GM21737 (cell line): ENCODE data around the gene RELN.

Experiments
- ATAC-seq: cut with Tn5 transposase; IDR thresholded peaks from one replicate; pipeline ENCODE4 v1.9.1; 2021; ENCODE audit warnings: mild to moderate bottlenecking, moderate library complexity; ENCODE audit not compliant: unreplicated experiment

RELN gene

DNA sequence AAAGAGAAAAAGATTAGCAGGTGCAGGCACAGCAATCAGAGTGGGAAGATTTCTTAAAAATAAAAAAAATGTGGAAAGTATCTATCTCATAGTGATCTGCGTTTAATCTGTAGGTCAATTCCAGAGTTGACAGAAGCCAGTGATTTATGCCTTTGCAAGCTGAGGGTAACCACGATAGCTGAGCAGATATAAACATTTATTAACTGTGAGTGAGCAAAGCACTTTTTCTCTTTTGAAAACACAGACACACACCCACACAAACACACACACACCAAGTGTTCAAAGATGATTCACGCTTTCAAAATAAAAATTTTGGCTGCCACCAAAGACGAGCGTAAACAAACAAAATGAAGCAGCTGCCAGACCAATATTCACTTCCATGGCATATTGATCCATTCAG is 300.2 kb downstream of the RELN start:
- ATAC-seq = no peak

- ATAC-seq = no peak
These were observed 301.5 kb downstream of the RELN start for GRCh38 chr7:103687951-103688350.

- no peak for ATAC-seq
These were observed 302.2 kb downstream of the RELN start for GRCh38 chr7:103687272-103687671.

DNA sequence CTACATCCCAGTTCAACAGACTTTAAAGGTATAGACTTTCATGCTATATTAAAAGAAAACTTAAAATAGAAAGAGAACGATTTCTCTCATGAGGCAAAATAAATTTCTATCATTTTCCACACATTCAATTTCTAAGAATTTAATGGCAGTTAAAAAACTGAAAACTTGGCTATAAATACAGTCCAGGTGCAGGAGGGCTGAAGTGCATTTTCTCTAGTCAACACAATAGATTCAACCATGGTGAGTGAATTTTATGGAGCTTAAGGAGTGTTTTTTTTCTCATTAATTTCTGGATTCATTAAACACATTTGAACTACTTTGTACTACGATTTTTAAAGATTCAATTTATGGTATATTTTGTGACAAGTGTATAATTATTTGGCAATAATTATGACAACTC is 302.7 kb downstream of the RELN start:
- no peak for ATAC-seq

DNA sequence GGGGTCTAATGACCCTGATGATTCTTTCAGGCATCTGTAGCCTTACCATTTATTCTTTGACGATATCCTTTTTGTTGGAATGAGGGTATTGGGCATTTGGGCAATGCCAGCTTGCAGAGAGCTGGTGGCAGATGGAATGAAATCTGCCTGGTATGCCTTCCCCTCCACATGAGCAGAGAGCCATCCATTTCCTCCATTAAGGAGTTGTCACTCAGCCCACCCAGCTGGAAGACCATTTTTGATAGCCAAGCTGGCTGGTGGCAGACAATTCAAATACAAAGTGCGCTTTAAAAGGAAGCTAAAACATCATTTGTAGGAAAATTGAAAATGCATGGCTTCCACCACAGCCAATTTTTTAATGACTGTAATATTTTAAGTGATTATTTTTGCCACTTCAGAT is 303.4 kb downstream of the RELN start:
- ATAC-seq = no peak

GRCh38 chr7:103685646-103686045 is 303.8 kb downstream of the RELN start:
- no peak for ATAC-seq

DNA sequence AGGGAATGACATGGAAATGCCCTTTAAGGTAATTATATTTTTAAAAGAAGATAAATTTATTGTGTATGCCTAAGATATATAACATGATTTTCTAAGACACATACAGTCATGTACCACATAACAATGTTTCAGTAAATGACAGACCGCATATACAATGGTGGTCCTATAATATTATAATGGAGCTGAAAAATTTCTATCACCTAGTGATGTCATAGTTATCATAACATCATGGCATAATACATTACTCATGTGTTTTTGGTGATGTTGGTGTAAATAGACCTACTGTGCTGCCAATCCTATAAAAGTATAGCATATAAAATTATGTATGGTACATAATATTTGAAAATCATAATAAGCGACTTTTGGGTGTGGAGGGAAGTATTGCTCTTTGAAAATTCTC is 306.1 kb downstream of the RELN start:
- ATAC-seq = no peak

GRCh38 chr7:103680161-103681144 is 309.0 kb downstream of the RELN start:
- ATAC-seq = no peak

- ATAC-seq = no peak
These were observed 310.0 kb downstream of the RELN start for GRCh38 chr7:103679151-103680132.

GRCh38 chr7:103668279-103668941 is 321.0 kb downstream of the RELN start:
- ATAC-seq = no peak

DNA sequence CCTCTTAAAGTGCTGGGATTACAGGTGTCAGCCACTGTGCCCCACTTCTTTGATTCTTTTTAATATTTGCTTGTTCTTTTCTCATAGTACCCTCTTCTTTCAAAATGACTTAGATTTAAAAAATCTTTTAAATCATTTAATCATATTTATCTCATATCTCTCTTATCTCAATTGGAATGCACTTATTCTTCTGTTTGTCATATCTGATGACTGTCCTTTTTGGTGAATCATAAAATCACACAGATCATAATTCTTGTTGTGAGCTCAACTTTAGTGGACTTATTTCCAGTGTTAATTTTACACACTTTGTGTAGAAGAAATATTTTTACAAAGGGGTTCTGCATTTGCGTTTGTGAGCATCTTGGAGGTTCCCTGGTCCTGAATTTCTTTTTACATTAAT is 323.1 kb downstream of the RELN start:
- ATAC-seq = no peak

GRCh38 chr7:103664577-103664976 is 324.9 kb downstream of the RELN start:
- no peak for ATAC-seq

- ATAC-seq = no peak
These were observed 328.7 kb downstream of the RELN start for GRCh38 chr7:103660455-103661371.

DNA sequence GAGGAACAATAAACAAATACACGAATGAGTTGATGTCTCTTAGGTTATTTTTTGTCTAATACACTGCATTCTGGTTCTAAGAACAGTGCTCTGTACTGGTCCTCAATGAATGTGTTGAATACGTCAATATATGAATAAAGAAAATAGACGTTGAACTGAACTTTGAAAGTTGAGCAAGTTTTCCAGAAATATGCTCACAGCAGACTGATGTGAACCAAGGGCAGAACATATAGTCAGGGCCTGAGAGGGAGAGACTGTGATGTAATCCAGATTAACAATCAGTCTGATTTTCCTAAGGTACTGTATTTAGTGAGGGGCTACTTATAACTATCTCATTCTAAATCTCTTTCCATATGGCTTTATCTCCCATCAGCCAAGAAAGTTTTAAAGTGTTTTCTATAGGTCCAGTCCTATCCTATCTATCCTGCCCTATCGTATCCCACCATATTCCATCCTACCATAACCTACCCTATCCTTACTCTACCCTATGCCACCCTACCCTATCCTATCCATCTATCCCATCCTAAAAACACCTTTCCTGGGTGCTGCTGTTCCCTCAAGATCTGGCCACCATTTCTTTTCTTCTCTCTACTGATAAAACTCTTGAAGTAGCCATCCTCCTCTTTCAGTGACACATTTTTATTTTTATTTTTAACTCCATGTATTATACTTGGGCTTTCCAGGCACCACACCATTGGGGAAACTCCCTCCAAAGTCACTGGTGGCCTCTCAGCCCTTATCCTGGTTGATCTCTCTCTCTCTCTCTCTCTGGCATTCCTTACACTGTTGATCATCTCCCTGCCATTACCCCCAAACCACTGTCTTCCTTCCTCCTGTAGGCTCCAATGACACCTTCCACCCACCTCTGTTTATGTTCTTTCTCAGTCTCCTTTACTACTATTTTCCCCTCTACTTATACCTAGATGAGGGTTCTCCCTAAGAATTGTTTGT is 331.1 kb downstream of the RELN start:
- no peak for ATAC-seq

- no peak for ATAC-seq
These were observed 332.0 kb downstream of the RELN start for GRCh38 chr7:103657474-103657894.

- ATAC-seq = no peak
These were observed 333.2 kb downstream of the RELN start for GRCh38 chr7:103656221-103656620.

GRCh38 chr7:103651593-103652377 is 337.7 kb downstream of the RELN start:
- no peak for ATAC-seq

DNA sequence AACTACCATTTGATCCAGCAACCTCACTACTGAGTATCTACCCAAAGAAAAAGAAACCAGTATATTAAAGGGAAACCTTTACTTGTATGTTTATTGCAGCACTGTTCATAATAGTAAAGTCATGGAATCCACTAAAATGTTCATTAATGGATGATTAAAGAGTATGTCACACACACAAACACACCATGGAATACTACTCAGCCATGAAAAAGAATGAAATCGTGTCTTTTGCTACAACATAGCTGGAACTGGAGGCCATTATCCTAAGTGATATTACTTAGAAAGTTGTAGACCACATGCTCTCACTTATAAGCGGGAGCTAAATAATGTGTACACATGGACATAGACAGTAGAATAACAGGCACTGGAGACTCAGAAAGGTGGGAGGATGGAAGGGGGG is 340.4 kb downstream of the RELN start:
- ATAC-seq = no peak
